ENCODE measurements around the gene PTPRM. TPM values are rescaled to one million over a fixed set of nuclear protein-coding genes. Genes with fewer than 3 reads are reported as not detected.

PTPRM gene
- total and polyA plus RNA-seq, 2 experiments from 2014 or later: 30.9 to 62.8 TPM

DNA sequence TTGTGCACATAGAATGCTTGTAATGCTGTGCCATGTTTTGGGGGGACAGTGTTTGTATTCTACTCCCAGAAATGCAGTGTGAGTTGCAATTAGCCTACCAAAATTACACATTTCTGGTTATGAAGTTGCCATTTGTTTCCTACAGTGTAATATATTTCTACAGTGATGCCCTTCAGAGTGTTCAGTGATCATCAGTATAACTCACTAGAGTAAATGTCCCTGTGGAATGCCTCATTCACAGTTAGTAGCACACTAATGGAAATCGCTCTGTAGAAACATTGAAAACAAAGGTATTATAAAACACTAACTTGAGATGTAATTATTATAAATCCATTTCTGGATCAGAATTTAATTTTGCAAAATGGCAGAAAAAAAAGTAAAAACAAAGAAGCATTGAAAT is 498.7 kb downstream of the PTPRM start:
- Histone ChIP-seq H3K4me3 (no peak overlapping the region), H3K79me2 (ENCODE audit: insufficient read depth) (no peaks in the 10 kb centered on the region; the same call in 1 of the 2 replicates), H3K27me3 (replicated peaks; ENCODE audit: insufficient read depth) (no peaks in the 10 kb centered on the region), H3K4me2 (ENCODE audit: unreplicated experiment) (no peak overlapping the region), H3K9ac (no peak overlapping the region), H3K4me1 (ENCODE audit: insufficient read depth) (no peaks in the 10 kb centered on the region), H3F3A (ENCODE audit: insufficient read depth) (no peaks in the 10 kb centered on the region), H3K36me3 (ENCODE audit: low read depth) (no peaks in the 10 kb centered on the region), H3K27ac (no peak overlapping the region), H3K9me3 (ENCODE audit: low read depth) (no peaks in the 10 kb centered on the region), H4K20me1 (ENCODE audit: insufficient read depth) (no peaks in the 10 kb centered on the region), H2AFZ (no peak overlapping the region), H3K9me2 (ENCODE audit: insufficient read depth) (no peaks in the 10 kb centered on the region)
- in situ Hi-C loops (cut with MboI): no loop called here
- TF ChIP-seq EZH2 (IDR thresholded peaks at IDR 0.05; ENCODE audit: insufficient read depth, poor library complexity, severe bottlenecking): no peak
- TF ChIP-seq EZH2phosphoT487 (IDR thresholded peaks at IDR 0.05; ENCODE audit: insufficient read depth, low read depth): no peak
- DNase-seq: no peak
- WGBS, 2 experiments (ENCODE audit: low coverage in 1 of 2, low lambda C conversion rate in 2 of 2, missing lambda C conversion rate in 2 of 2): 100% methylated on average over 1 of the region's 1 CpG

DNA sequence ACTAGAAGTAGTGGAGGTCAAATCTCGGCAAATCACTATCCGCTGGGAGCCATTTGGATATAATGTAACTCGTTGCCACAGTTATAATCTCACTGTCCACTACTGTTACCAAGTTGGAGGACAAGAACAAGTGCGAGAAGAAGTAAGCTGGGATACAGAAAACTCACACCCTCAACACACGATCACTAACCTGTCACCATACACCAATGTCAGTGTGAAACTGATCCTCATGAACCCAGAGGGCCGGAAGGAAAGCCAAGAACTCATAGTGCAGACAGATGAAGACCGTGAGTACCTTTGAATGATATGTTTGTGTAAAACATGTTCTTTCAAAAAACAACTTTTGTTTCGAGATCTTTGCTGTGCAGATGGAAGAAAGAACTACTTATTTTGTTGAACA is 502.6 kb downstream of the PTPRM start:
- Histone ChIP-seq H3K4me1 (ENCODE audit: insufficient read depth) (no peaks in the 10 kb centered on the region; the same call in 1 of the 2 replicates), H3K9me2 (ENCODE audit: insufficient read depth) (no peaks in the 10 kb centered on the region; the same call in 1 of the 2 replicates), H3K9ac (no peak overlapping the region), H3K27ac (no peak overlapping the region), H3K36me3 (ENCODE audit: low read depth) (no peaks in the 10 kb centered on the region), H3K4me3 (no peak overlapping the region), H3K79me2 (ENCODE audit: insufficient read depth) (no peaks in the 10 kb centered on the region; the same call in 1 of the 2 replicates), H3K4me2 (ENCODE audit: unreplicated experiment) (no peak overlapping the region), H2AFZ (no peak overlapping the region), H3F3A (ENCODE audit: insufficient read depth) (no peaks in the 10 kb centered on the region), H4K20me1 (ENCODE audit: insufficient read depth) (no peaks in the 10 kb centered on the region), H3K9me3 (ENCODE audit: low read depth) (no peaks in the 10 kb centered on the region), H3K27me3 (replicated peaks; ENCODE audit: insufficient read depth) (no peaks in the 10 kb centered on the region)
- TF ChIP-seq EZH2 (IDR thresholded peaks at IDR 0.05; ENCODE audit: insufficient read depth, poor library complexity, severe bottlenecking) (no peak), EZH2phosphoT487 (IDR thresholded peaks at IDR 0.05; ENCODE audit: insufficient read depth, low read depth) (no peak)
- no peak for DNase-seq
- 96 to 98% methylated on average over 8 of the region's 8 CpGs for WGBS, 2 experiments (ENCODE audit: low coverage in 1 of 2, low lambda C conversion rate in 2 of 2, missing lambda C conversion rate in 2 of 2)
- in situ Hi-C loops (cut with MboI): no loop called here

DNA sequence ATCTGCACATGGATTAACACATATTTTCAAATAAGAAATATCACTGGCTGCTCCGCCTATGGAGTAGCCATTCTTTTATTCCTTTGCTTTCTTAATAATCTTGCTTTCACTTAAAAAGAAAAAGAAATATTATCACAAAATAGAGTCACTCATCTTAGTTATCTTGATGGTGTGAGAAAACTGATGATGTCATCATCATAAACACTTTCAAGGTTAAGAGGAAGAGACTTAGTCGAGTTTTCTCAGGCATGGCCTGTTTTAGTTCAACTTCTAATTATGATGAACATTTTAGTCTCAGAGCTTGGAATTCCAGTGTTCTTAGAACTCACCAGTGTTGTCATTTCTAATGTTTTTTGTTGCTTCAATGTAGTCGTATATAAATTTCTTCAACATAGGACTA is 506.1 kb downstream of the PTPRM start:
- H3K27me3 ChIP-seq (replicated peaks; ENCODE audit: insufficient read depth): no peaks in the 10 kb centered on the region
- H3K4me2 ChIP-seq (ENCODE audit: unreplicated experiment): no peak overlapping the region
- H3K36me3 ChIP-seq (ENCODE audit: low read depth): no peaks in the 10 kb centered on the region
- no peak for TF ChIP-seq EZH2 (IDR thresholded peaks at IDR 0.05; ENCODE audit: insufficient read depth, poor library complexity, severe bottlenecking)
- TF ChIP-seq EZH2phosphoT487 (IDR thresholded peaks at IDR 0.05; ENCODE audit: insufficient read depth, low read depth): no peak
- no peaks in the 10 kb centered on the region; the same call in 1 of the 2 replicates for H3K9me2 ChIP-seq (ENCODE audit: insufficient read depth)
- DNase-seq: no peak
- H3K4me3 ChIP-seq: no peak overlapping the region
- no peaks in the 10 kb centered on the region for H4K20me1 ChIP-seq (ENCODE audit: insufficient read depth)
- 85 to 92% methylated on average over 3 of the region's 3 CpGs for WGBS, 2 experiments (ENCODE audit: low coverage in 1 of 2, low lambda C conversion rate in 2 of 2, missing lambda C conversion rate in 2 of 2)
- no peaks in the 10 kb centered on the region for H3F3A ChIP-seq (ENCODE audit: insufficient read depth)
- in situ Hi-C loops (cut with MboI): no loop called here
- H3K27ac ChIP-seq: no peak overlapping the region
- H3K9ac ChIP-seq: no peak overlapping the region
- H3K79me2 ChIP-seq (ENCODE audit: insufficient read depth): no peaks in the 10 kb centered on the region
- H2AFZ ChIP-seq: no peak overlapping the region
- H3K9me3 ChIP-seq (ENCODE audit: low read depth): no peaks in the 10 kb centered on the region
- no peaks in the 10 kb centered on the region; the same call in 1 of the 2 replicates for H3K4me1 ChIP-seq (ENCODE audit: insufficient read depth)

DNA sequence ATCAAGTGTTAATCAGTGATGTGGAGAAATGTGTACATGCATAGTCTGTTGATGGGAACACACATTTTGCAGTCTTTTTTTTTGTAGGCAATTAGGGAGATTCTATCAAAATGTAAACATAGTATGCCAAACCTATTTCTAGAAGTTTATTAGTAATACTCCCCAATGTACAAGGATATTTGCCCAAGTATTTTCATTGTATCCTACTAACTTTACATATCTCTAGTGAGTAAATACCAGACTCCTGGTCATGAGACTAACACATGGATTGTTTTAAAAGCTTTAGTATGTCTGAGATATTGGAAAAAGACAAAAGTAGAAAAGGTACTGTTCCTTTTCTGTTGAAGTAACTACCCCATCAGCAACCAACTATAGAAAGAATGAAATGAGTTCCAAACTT is 513.0 kb downstream of the PTPRM start:
- H3K27me3 ChIP-seq (replicated peaks; ENCODE audit: insufficient read depth): no peaks in the 10 kb centered on the region
- no peaks in the 10 kb centered on the region for H3K9me2 ChIP-seq (ENCODE audit: insufficient read depth)
- no peaks in the 10 kb centered on the region for H3K36me3 ChIP-seq (ENCODE audit: low read depth)
- H3K4me3 ChIP-seq: no peak overlapping the region
- H3K4me2 ChIP-seq (ENCODE audit: unreplicated experiment): no peak overlapping the region
- peaks cover 10% of the 10 kb centered on the region for H3K4me1 ChIP-seq (ENCODE audit: insufficient read depth)
- TF ChIP-seq EZH2 (IDR thresholded peaks at IDR 0.05; ENCODE audit: insufficient read depth, poor library complexity, severe bottlenecking) (no peak), EZH2phosphoT487 (IDR thresholded peaks at IDR 0.05; ENCODE audit: insufficient read depth, low read depth) (no peak)
- H3K9ac ChIP-seq: no peak overlapping the region
- in situ Hi-C loops (cut with MboI): no loop called here
- H3K79me2 ChIP-seq (ENCODE audit: insufficient read depth): no peaks in the 10 kb centered on the region
- no peak for DNase-seq
- H4K20me1 ChIP-seq (ENCODE audit: insufficient read depth): no peaks in the 10 kb centered on the region
- no peak overlapping the region for H3K27ac ChIP-seq
- H3K9me3 ChIP-seq (ENCODE audit: low read depth): no peaks in the 10 kb centered on the region
- no peaks in the 10 kb centered on the region; the same call in 1 of the 2 replicates for H3F3A ChIP-seq (ENCODE audit: insufficient read depth)
- H2AFZ ChIP-seq: no peak overlapping the region

DNA sequence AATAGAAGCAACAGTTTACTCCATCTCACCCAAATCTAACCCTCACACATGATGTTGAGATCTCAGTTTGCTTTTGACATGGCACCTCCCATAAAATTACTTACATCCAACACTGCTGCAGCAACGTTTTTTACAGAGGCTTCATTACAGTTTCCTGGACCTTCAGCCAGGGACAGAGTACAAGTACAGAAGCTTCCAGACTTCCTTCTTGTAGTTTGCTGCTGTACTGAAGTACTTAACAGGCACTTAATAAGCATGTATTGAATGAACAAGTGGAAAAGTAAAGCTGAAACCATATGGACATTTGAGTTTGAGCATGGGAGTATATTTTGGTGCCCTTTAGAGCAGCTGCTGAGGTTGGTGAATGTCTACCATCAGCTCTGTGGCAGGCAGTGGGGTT is 514.2 kb downstream of the PTPRM start:
- in situ Hi-C loops (cut with MboI): no loop called here
- Histone ChIP-seq H3K9me3 (ENCODE audit: low read depth) (no peaks in the 10 kb centered on the region), H3K27me3 (replicated peaks; ENCODE audit: insufficient read depth) (no peaks in the 10 kb centered on the region), H3K9me2 (ENCODE audit: insufficient read depth) (no peaks in the 10 kb centered on the region), H3K36me3 (ENCODE audit: low read depth) (no peaks in the 10 kb centered on the region), H3F3A (ENCODE audit: insufficient read depth) (no peaks in the 10 kb centered on the region; the same call in 1 of the 2 replicates), H3K4me2 (ENCODE audit: unreplicated experiment) (no peak overlapping the region), H3K4me1 (ENCODE audit: insufficient read depth) (peaks cover 12% of the 10 kb centered on the region), H2AFZ (no peak overlapping the region), H3K9ac (no peak overlapping the region), H3K4me3 (no peak overlapping the region), H4K20me1 (ENCODE audit: insufficient read depth) (no peaks in the 10 kb centered on the region), H3K79me2 (ENCODE audit: insufficient read depth) (no peaks in the 10 kb centered on the region), H3K27ac (no peak overlapping the region)
- 6 to 11% methylated on average over 1 of the region's 1 CpG for WGBS, 2 experiments (ENCODE audit: low coverage in 1 of 2, low lambda C conversion rate in 2 of 2, missing lambda C conversion rate in 2 of 2)
- no peak for DNase-seq
- TF ChIP-seq EZH2 (IDR thresholded peaks at IDR 0.05; ENCODE audit: insufficient read depth, poor library complexity, severe bottlenecking): no peak
- TF ChIP-seq EZH2phosphoT487 (IDR thresholded peaks at IDR 0.05; ENCODE audit: insufficient read depth, low read depth): no peak
